ENCODE measurements around the gene MED19. TPM values are rescaled to one million over a fixed set of nuclear protein-coding genes. Genes with fewer than 3 reads are reported as not detected.
A peak's percentile ranks its signal among the peaks of the same experiment; 100 is the strongest.

The MED19 gene
- polyA plus RNA-seq, 3 donors: 7.1 to 11.3 (median 9.2) TPM

DNA sequence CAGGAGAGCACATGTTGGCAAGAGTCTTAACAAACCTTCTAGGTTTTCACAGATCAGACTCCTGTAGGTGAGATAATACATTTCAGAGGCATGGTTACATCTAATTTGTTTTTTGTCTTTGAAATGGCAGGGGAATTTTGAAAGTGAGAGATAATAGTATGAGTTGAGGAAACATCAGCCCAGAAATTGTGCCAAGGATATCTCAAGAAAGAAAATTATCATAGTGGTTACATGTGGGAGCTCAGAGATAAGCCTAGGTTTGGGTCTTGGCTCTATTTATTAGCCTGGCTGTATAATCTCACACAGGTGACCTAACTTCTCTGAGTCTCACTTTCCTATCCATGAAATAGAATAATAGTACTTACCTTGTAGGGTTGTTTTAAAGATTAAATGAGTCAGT lies 39.2 kb upstream of the MED19 start:
- H3K79me2 ChIP-seq (ENCODE audit: insufficient read depth, low read length): no peaks in the 10 kb centered on the region
- H3K27ac ChIP-seq (ENCODE audit: low read depth in 1 of 2, low read length in 2 of 2): no peak overlapping the region
- Mint-ChIP-seq H3K27me3 (ENCODE audit: low read depth in 3 of 3) (no peaks in the 10 kb centered on the region), H3K4me1 (peaks cover 3% of the 10 kb centered on the region), H3K4me3 (no peak overlapping the region), H3K9me3 (peaks cover 0 to 9% (median 4%) of the 10 kb centered on the region in 7 donors), H3K36me3 (peaks cover 7 to 15% of the 10 kb centered on the region in 2 donors), H3K27ac (no peak overlapping the region)
- H3K4me2 ChIP-seq (replicated peaks; ENCODE audit: extremely low read depth, low read length, poor library complexity, severe bottlenecking): no peak overlapping the region
- peaks cover under 1 to 11% of the 10 kb centered on the region in 2 donors for H3K36me3 ChIP-seq (replicated peaks in 1 of 2; ENCODE audit: control insufficient read depth in 1 of 2, insufficient read depth in 2 of 2, low read length in 2 of 2)
- no peak for TF ChIP-seq CTCF (IDR thresholded peaks at IDR 0.05)
- intact Hi-C loops (cut with micrococcal nuclease): no loop called here
- H3K9ac ChIP-seq (ENCODE audit: insufficient read depth, low read length, poor library complexity, severe bottlenecking): no peak overlapping the region
- DNase-seq: no peak
- no peaks in the 10 kb centered on the region for H3K27me3 ChIP-seq (ENCODE audit: control insufficient read depth in 2 of 2, insufficient read depth in 2 of 2, low read length in 2 of 2)
- peaks cover 0 to 9% of the 10 kb centered on the region in 2 donors for H3K9me3 ChIP-seq (replicated peaks in 1 of 2; ENCODE audit: control insufficient read depth in 1 of 2, insufficient read depth in 1 of 2, low read length in 2 of 2)
- H4K20me1 ChIP-seq (ENCODE audit: insufficient read depth, low read length): no peaks in the 10 kb centered on the region
- no peaks in the 10 kb centered on the region for H3K4me1 ChIP-seq (ENCODE audit: control insufficient read depth in 1 of 2, insufficient read depth in 2 of 2, low read length in 2 of 2)
- H3K4me3 ChIP-seq (replicated peaks in 1 of 3; ENCODE audit: low read depth in 2 of 3, low read length in 3 of 3): no peak overlapping the region
- no peak overlapping the region for H2AFZ ChIP-seq (ENCODE audit: insufficient read depth, low read depth, low read length, poor library complexity, severe bottlenecking)

GRCh38 chr11:57746920-57747319 lies 34.9 kb upstream of the MED19 start:
- H3K4me3 Mint-ChIP-seq: no peak overlapping the region
- H3K9me3 Mint-ChIP-seq: no peaks in the 10 kb centered on the region
- no CpG with 5 or more reads among the region's 1 CpG for WGBS (ENCODE audit: insufficient coverage)
- Histone ChIP-seq H3K4me3 (replicated peaks in 1 of 3; ENCODE audit: low read depth in 2 of 3, low read length in 3 of 3) (no peak overlapping the region), H3K27ac (ENCODE audit: low read depth in 1 of 2, low read length in 2 of 2) (no peak overlapping the region), H3K27me3 (ENCODE audit: control insufficient read depth in 2 of 2, insufficient read depth in 2 of 2, low read length in 2 of 2) (no peaks in the 10 kb centered on the region), H3K36me3 (replicated peaks in 1 of 2; ENCODE audit: control insufficient read depth in 1 of 2, insufficient read depth in 2 of 2, low read length in 2 of 2) (peaks cover 31 to 48% of the 10 kb centered on the region in 2 donors), H3K4me1 (ENCODE audit: control insufficient read depth in 1 of 2, insufficient read depth in 2 of 2, low read length in 2 of 2) (peaks cover 9% of the 10 kb centered on the region in 2 donors), H3K9me3 (replicated peaks in 1 of 2; ENCODE audit: control insufficient read depth in 1 of 2, insufficient read depth in 1 of 2, low read length in 2 of 2) (no peaks in the 10 kb centered on the region), H3K4me2 (replicated peaks; ENCODE audit: extremely low read depth, low read length, poor library complexity, severe bottlenecking) (no peak overlapping the region), H3K9ac (ENCODE audit: insufficient read depth, low read length, poor library complexity, severe bottlenecking) (no peak overlapping the region), H3K79me2 (ENCODE audit: insufficient read depth, low read length) (peaks cover 16% of the 10 kb centered on the region), H4K20me1 (ENCODE audit: insufficient read depth, low read length) (peaks cover 24% of the 10 kb centered on the region), H2AFZ (ENCODE audit: insufficient read depth, low read depth, low read length, poor library complexity, severe bottlenecking) (no peak overlapping the region)
- intact Hi-C loops (cut with micrococcal nuclease): no loop called here
- no peak for TF ChIP-seq CTCF (IDR thresholded peaks at IDR 0.05)
- no peaks in the 10 kb centered on the region for H3K27me3 Mint-ChIP-seq (ENCODE audit: low read depth in 3 of 3)
- DNase-seq: no peak
- H3K4me1 Mint-ChIP-seq: peaks cover 13% of the 10 kb centered on the region
- H3K36me3 Mint-ChIP-seq: peaks cover 40 to 45% of the 10 kb centered on the region in 2 donors
- H3K27ac Mint-ChIP-seq: peak overlapping the region in 2 of 7 donors; percentile 1 to 60

All from CD14-positive monocyte (primary cell).